HG02852 (cell line): Measurements from ENCODE around the gene SLC6A19.

Source experiments
- ATAC-seq: cut with Tn5 transposase; IDR thresholded peaks from one replicate; pipeline ENCODE4 v1.9.1; 2021; ENCODE audit warnings: mild to moderate bottlenecking, moderate library complexity; ENCODE audit not compliant: unreplicated experiment

The SLC6A19 gene

DNA sequence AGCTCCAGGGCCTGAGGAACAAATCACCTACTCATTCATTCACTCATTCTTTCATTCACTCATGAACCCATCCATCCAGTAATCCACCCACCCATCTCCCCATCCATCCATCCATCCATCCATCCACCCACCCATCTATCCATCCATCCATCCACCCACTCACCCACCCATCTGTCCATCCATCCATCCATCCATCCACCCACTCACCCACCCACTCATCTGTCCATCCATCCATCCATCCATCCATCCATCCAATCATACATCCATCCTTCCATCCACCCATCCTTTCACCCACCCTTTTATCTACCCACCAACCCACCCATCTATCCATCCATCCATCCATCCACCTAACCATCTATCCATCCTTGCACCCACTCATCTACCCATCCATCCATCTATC, 35.5 kb upstream of the SLC6A19 start:
- no peak for ATAC-seq

DNA sequence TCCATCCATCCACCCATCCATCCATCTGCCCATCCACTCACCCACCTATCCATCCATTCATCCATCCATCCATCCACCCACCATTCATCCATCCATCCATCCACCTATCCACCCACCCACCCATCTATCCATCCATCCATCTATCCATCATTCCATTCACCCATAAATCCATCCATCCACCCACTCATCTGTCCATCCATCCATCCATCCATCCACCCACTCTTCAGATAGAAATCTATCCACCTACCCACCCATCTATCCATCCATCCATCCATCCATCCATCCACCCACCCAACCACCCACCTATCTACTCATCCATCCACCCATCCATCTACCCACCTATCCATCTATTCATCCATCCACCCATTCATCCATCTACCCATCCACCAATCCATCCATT, 35.0 kb upstream of the SLC6A19 start:
- ATAC-seq = no peak

DNA sequence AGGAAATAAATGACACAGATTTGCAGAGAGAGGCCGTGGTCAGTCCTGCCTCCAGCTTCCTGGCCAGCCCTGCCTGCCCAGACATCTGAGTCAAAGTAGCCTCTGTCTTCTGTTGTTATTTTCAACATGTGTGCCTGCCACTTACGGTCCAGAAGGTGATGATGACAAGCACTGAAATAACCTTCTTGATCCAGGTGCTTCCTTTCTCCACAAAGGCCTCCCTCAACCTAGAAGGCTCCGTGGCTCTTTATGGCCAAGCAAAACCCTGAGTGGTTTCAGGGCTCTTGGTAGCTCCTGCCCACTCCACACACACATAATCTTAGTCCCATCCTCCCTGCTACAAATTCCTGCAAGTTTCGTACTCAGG, 34.1 kb upstream of the SLC6A19 start:
- peak; percentile 16 for ATAC-seq

DNA sequence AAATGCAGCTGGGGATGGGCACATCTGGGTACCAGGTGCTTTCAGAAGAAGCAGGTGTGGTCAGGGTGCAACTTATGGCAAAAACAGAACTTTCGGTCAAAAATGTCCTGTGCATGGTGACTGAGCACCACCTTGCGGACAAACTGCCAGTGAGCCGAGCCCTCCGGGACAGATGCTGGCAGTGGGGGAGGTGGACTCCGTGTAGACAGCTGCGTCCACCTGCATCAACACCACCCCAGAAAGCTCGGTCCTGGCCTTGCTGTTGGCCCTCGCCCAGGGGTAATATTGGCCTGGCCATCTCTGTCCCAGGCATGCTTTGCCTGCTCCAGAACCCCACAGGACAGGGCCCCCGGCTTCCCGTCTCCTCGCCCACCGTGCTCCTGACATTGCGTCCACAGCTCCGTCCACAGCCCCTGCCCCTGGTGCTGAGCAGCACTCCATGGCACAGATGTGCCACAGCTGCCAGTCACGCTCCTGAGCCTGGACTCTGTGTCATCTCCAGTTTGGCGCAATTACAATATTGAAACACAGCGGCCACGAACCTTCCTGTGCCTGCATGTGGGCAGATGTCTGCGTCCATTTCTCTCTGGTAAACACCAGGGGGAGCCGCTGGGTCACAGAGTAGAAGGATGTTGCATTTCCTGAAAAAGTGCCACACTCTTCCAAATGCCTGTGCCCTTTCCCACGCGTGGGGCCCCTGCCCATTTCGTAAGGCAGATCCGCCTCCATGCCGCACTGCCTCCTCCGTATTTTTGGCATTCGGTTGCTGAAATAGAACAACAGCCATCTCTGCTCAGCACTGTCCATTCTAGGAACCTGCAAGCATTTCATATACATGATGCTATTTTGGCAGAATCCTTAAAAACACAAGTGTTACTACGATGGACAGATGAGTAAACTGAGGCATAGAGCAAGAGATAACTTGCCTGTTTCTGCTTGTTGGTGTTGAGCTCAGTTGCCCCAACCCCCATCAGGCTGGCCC, 33.4 kb upstream of the SLC6A19 start:
- ATAC-seq = peak; percentile 65

DNA sequence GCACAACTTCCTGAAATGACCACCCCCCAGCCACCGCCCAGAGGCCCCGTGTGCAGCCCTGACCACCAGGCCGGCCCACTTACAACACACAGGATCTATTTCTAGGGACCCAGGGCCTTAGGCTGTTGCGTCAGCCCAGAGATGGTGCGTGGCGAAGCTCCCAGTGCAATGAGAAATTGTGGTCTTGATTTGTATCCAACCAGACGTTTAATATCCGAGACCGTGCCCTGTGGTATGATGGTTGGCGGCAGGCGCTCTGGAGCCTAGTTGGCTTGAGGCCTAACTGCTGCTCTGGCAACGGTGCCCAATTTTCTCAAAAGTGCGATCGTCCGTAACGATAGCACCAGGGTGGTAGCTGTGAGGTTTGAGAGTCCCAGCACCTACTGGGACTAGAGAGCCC, 32.6 kb upstream of the SLC6A19 start:
- no peak for ATAC-seq

DNA sequence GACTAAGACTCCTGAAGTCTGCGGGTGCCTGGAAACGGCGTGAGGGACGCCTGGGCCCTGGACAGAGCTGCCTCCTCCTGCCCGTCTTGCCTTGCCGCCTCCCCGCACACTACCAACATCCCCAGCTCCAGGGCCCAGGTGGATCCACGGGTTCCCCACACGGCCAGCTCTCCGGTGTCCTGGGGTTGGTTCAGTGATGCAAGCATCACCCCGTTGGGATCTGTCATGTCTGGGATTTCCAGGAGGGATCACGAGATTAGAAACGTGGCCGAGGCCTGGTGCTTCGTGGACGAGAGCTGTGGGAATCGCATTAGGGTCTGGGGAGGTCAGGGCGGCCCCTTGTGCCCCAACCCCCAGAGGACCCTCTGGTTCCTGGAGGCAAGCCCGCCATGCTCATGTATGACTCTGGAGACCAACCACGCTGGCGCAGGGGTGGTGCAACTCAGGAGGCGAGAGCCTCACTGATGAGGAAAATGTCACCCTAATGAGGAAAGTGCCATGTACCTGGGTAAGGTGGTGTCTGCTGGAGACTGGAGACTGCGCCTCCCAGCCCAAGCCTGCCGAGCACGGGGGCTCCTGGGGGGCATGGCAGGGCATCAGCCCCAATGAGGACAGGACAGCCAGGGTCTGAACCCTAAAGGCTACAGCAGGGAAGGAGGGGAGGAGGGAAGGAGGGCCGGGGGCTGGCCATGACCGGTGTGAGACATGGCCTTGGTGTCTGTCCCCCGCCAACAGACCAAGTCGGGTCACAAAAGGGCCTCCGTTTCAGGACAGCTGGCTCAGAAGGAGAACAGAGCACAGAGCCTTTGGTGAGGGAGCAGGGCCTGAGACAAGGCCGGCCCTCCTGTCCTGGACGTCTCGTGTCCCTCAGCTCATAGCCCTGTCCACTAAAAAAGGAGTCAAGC, 31.9 kb upstream of the SLC6A19 start:
- no peak for ATAC-seq

DNA sequence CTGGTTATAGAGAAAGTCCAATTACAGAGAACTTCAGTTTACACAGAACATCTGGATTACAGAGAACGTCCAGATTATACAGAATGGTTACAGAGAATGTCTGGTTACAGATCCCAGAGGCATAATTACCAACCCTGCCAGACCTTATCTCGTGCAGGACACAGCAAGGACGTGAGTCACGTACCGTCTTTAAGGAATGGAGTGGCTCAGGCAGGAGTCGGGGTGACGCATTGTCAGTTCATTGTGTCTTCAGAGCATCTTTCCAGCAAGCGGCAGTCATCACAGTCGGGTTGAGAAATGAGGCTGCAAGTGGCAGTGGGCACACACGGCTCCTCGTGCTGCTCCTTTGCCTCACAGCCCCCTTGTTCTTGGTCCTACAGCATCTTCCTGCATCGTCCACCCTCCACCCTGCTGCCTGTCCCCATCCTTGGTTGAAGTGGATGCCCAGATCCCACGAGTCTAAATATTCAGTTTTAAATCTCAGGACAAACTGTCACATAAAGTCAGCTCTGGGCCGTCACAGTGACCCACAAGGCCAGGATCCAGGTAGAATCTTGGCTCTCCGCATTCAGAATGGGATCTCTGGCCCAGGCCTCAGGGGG, 30.0 kb upstream of the SLC6A19 start:
- ATAC-seq = no peak

DNA sequence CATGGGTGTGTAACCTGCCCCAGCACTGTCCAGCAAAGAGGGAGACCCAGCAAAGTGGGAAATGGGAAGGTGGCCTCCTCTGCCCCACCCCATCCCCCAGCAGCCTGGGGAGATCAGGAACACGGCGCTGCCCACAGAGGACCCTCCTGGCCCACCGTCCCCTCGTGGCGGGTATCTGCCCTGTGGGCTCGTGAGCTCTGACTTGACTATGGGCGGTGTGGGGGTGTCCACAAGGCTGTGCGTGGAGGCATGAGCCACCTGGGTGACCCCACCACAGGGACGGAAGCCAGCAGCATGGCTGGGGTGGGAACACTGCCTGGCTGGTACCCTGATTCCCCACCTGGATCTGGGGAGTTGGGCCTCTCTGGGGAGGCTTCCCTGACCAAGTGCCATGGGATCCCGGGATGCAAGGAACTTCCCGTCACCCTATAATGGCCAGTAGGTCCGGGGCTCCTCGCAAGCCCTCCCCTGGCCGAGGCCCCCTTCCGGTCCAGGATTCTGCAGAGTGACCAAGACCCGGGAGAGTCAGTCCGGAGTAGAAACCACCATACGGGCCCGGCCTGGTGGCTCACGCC, 29.3 kb upstream of the SLC6A19 start:
- ATAC-seq = no peak

DNA sequence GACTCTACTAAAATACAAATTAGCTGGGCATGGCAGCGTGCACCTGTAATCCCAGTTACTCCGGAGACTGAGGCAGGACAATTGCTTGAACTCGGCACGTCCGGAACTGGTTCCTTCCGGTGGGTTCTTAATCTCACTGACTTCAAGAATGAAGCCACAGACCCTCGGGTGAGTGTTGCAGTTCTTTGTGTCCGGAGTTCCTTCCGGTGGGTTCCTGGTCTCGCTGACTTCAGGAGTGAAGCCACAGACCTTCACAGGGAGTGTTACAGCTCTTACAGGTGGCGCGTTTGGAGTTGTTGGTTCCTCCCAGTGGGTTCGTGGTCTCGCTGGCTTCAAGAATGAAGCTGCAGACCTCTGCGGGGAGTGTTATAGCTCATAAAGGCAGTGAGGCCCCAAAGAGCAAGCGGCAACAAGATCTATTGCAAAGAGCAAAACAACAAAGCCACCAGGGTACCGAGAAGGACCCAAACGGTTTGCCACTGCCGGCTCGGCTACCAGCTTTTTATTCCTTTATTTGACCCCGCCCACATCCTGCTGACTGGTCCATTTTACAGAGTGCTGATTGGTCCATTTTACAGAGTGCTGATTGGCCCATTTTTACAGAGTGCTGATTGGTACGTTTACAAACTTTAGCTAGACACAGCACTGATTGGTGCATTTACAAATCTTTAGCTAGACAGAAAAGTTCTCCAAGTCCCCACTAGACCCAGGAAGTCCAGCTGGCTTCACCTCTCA, 28.6 kb upstream of the SLC6A19 start:
- no peak for ATAC-seq

DNA sequence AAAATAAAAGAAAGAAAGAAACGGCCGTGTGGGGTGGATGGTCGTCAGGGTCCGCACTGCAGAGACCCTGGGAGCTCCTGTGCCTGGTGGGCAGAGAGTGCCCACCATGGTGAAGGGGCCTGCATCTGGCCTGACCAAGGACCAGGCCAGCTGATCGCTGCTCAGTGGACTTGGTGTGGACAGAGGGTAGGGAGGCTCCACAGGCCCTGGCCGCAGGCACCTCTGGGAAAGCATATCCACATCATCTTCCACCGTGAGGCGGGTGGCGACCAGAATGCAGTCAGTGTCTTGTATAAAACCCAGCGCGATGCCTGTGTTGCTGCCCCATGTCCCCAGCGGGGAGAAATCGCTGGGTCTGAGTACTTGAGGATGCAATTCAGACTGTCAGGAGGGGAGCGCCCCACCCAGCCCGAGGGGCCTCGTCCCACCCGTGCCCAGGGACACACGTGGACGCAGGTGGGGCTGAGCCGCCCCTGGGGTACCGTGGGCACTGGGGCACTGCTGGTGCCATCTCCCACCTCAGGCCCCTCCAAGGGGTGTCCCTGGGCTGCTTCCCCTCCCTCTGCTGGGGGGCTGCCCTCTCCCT, 27.8 kb upstream of the SLC6A19 start:
- ATAC-seq = no peak

DNA sequence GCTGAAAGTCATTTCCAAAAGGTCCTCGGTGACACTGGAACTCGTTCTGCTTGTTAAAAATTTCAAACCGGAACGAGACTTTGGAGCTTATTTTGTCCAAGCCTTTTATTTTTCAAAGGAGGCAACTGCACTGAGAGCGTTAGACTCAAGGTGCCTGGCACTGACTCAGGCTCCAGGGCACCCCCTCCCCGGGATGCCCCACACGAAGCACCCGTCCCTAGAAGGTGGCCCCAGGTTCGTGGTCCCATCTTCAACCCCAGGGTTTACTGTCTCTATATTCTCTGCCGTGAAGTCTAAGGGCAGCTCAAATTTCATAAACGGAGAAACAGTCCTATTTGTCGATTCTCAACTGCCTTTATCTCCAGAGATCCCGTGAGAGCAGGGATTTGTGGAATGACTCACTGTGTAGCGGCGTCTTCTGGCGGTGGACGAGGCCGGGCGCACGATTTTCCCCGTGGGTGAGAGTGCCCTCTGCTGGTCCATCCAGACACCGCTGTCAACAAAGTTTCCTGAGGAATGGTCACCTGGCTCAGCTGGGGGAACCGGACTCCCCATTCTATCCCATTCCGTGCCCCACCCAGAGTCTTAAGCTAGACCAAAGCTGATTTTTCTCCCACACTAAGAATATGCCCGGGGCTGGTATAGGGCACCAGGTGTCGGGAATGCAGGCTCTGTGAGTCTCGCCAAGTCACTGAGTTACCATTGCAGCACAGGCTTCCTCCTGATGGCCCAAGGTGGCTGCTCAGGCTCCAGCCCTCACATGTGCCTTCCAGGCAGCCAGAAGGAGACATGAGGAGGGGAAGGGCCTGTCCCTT, 27.1 kb upstream of the SLC6A19 start:
- ATAC-seq = no peak

DNA sequence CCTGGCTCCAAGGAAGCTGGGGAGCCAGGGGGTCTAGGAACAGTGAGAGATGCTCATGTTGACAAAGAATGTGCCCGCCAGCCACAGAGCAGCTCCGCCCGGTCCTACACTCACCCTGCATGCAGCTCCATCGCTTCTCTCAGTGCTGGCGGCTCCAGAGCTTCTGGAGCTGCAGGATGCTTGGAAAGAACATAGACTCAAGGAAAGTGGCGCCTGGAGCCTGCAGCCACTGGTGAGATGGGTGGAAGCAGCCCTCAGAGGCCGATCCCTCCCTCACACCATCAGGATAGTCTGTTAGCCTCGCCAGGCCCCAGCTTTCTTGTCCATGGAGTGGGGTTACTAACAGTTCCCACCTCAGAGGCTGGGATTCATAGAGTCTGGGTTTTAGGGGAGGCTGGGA, 26.4 kb upstream of the SLC6A19 start:
- no peak for ATAC-seq

DNA sequence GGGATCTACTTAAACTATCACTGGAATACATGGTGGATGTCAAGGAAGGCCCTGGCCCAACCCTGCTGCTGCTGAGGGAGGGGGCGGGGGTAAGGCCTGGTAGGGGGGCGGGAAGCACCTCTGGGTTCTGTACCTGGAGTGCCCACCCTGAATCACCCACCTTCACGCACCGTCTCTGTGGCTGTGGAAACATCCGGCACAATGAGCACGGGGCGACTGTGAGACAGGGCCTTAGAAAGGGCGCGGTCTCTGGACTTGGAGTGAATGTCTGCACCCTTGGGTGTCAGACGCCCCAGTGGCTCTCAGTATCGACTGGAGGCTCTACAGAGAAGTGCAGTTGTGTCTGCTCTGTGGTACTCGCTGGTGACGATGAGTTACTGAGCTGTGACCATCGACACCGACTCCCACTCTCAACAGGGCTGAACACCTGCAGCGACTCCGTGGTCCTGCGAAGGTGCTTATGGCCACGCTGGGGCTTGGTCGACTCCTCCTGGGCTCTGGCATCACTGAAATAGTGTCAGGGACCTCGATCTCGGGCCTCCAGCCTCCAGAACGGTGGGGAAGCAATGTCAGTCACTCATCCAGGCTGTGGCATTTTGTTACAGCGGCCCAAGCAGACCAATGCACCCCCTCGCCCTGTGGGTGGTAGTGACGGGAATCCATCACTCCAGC, 25.5 kb upstream of the SLC6A19 start:
- no peak for ATAC-seq

DNA sequence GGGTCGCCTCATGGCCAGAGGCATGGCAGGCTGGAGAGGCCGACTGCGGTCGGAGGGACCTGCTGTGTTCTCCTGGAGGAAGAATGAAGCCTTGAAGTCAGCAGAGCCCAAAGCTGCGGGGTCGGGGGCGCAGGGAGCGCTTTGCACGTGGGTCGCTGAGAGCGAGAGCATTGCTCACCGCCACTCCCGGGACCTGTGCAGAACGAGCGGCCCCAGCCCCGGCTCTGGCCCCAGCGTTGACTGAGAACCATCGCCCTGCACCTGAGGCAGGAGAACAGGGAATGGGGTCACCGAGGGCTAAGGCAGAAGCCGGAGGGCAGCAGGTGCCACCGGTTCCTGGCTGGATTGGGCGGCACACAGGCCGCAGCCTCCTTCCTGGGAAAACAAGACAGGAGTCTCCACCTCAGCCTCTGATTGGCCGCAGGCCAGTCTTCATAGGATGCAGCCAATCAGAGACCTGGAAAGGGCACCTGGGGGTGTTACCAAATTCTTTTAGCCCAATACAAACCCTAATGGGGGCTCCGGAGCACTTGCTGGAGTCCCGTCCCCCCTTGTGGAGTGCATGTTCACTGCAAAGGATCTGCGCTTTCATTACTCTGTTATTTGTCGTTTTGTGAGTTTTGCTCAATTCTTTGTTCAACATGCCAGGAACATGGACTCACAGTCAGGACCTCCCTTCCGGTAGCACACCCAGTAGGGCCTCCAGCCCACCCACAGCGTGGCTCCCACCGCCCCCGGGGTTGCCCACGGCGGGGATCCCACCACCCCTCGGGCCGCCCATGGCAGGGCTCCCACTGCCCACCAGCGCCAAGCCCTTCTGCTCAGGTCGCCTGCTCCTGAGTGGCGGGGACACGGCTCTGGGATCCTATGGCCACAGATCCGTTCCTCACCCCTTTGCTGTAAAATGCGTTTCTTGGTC, 24.7 kb upstream of the SLC6A19 start:
- no peak for ATAC-seq

DNA sequence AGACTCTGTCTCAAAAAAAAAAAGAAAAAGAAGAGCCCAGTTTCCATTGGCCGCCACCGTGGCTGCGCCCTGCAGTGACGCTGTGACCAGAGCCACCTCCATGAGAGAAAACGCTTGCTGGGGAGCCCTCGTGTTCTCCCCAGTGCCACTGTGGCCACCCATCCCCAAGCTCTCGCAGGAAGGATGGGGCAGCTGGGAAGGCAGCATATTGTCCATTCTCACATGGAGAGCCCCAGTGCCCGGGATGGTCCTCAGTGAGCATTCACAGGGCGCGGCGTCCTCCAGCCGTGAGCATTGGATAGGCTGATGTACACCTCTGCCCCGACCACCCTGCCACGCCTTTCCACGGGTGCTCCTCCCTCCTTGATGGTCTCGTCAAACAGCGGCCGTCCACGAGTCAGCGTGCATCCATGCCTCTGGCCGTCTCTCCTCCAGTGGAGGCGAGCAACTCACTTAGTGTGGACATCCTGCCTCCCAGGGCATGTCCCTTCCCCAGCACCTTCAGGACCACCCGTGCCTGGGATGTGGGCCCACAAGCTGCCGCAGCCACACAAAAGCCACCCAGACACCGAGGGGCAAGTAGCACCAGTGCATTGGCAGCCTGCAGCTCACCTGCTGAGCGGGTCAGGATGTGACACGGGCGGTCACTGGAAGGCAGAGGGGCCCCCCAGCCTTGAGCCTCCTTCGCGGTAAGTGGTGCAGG, 23.4 kb upstream of the SLC6A19 start:
- ATAC-seq = no peak

DNA sequence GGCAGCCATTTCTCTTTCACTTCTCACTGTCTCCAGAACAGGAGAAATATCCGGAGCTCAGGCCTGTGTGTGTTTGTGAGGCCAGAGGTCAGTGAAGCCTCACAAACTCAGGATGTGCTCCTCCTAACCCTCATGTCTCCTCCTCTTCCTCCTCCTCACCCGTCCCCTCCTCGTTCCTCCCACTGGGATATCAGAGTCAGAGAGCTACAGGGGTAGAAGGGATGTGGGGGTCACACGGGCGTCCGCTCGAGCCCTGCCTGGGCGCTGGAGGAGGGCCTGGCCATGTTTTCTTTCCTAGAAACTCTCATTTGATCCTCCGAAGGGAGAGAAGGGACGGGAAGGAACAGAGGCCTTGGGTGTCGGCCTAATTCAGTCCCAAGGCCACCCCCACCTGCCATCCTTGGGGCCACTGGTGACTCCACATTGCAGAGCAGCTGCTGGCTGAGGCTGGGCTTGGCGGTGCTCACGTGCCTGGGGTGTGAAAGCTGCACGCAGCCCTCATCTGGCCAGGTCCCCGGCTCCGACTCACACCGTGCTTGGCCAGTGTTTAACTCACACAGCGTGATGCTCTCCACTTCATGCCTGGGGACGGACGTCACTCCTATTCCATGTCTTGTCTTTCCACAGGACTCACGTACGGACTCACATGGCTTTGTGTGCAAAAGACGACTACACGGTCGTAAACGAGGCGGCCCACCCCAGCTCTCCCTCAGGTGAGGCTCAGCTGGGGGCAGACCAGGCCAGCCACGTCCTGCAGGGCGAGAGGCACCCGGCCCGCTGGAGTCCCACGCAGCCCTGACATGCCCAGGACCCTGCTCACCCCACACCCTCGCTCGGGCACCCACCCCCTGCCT, 22.6 kb upstream of the SLC6A19 start:
- no peak for ATAC-seq
